Measurements from ENCODE around the gene CCT6B. TPM values are rescaled to one million over a fixed set of nuclear protein-coding genes. Genes with fewer than 3 reads are reported as not detected.
A peak's percentile ranks its signal among the peaks of the same experiment; 100 is the strongest.

The CCT6B gene
- total RNA-seq, 1 donor: 6.2 TPM

DNA sequence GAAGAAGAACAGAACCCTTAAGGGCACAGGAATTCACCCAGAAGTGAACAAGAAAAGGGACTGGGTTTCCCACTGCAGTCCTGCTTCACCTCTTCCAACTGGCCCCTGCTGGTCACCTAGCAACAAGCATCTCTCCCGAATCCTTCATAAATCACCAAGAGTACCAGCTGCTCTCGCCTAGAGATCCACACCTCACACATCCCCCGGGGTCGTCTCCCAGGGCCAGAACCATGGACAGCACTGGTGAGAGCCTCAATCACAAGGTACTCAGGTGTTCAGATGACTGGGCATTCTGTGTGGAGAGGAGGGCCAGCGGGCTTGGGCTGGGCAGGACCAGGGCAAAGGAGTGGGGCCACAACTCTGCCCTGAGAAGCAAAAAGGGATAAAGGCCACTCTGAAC, 65.9 kb downstream of the CCT6B start:
- no peak for DNase-seq (ENCODE audit: insufficient read length, low spot score, missing footprints)
- TF ChIP-seq, protein P1, sequence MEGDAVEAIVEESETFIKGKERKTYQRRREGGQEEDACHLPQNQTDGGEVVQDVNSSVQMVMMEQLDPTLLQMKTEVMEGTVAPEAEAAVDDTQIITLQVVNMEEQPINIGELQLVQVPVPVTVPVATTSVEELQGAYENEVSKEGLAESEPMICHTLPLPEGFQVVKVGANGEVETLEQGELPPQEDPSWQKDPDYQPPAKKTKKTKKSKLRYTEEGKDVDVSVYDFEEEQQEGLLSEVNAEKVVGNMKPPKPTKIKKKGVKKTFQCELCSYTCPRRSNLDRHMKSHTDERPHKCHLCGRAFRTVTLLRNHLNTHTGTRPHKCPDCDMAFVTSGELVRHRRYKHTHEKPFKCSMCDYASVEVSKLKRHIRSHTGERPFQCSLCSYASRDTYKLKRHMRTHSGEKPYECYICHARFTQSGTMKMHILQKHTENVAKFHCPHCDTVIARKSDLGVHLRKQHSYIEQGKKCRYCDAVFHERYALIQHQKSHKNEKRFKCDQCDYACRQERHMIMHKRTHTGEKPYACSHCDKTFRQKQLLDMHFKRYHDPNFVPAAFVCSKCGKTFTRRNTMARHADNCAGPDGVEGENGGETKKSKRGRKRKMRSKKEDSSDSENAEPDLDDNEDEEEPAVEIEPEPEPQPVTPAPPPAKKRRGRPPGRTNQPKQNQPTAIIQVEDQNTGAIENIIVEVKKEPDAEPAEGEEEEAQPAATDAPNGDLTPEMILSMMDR (IDR thresholded peaks at IDR 0.05; ENCODE audit: extremely low read depth, low read depth, low read length): no peak
- no peaks in the 10 kb centered on the region for H3K79me2 ChIP-seq (ENCODE audit: insufficient read depth, low read length)

DNA sequence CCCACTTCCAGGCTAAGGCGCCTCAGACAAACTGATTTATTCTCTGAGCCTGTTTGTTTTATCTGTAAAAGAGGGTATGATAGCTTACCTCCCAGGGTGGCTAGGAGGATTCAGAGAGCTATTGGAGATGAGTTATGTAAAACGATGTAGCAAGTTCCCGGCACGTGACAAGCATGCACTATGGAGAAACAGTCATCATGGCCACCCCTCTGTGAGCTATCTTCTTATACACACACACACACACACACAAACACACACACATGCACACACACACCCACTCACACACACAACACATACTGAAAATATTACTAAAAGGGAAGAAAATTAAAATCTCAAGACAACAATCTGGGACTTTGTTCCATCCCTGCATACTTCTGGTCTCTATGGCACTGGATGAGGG, 66.3 kb downstream of the CCT6B start:
- TF ChIP-seq, protein P1 (IDR thresholded peaks at IDR 0.05; ENCODE audit: extremely low read depth, low read depth, low read length): no peak
- H3K79me2 ChIP-seq (ENCODE audit: insufficient read depth, low read length): no peaks in the 10 kb centered on the region
- no peak for DNase-seq (ENCODE audit: insufficient read length, low spot score, missing footprints)

More for the DNA sequence above, 65.9 kb downstream of the CCT6B start:
- Histone ChIP-seq H3K4me1 (ENCODE audit: insufficient read depth, low read length) (no peaks in the 10 kb centered on the region), H4K20me1 (ENCODE audit: insufficient read depth, low read length) (no peaks in the 10 kb centered on the region), H3K27me3 (ENCODE audit: insufficient read depth, low read length) (no peaks in the 10 kb centered on the region), H2AFZ (ENCODE audit: low read length) (no peak overlapping the region), H3K4me2 (ENCODE audit: insufficient read depth, low read length) (no peak overlapping the region), H3K27ac (ENCODE audit: low read depth, low read length) (no peak overlapping the region), H3K9me3 (ENCODE audit: low read depth, low read length) (no peaks in the 10 kb centered on the region), H3K4me3 (ENCODE audit: insufficient read depth, low read length) (no peak overlapping the region), H3K36me3 (ENCODE audit: insufficient read depth, low read length) (no peaks in the 10 kb centered on the region)

GRCh38 chr17:34892461-34893249, 68.6 kb downstream of the CCT6B start:
- Histone ChIP-seq H3K27me3 (ENCODE audit: insufficient read depth, low read length) (no peaks in the 10 kb centered on the region), H4K20me1 (ENCODE audit: insufficient read depth, low read length) (no peaks in the 10 kb centered on the region), H3K36me3 (ENCODE audit: insufficient read depth, low read length) (no peaks in the 10 kb centered on the region), H3K4me1 (ENCODE audit: insufficient read depth, low read length) (no peaks in the 10 kb centered on the region), H3K4me3 (ENCODE audit: insufficient read depth, low read length) (no peak overlapping the region), H3K27ac (ENCODE audit: low read depth, low read length) (no peak overlapping the region), H3K4me2 (ENCODE audit: insufficient read depth, low read length) (no peak overlapping the region), H2AFZ (ENCODE audit: low read length) (no peak overlapping the region), H3K79me2 (ENCODE audit: insufficient read depth, low read length) (no peaks in the 10 kb centered on the region), H3K9me3 (ENCODE audit: low read depth, low read length) (no peaks in the 10 kb centered on the region)
- TF ChIP-seq, protein P1 (IDR thresholded peaks at IDR 0.05; ENCODE audit: extremely low read depth, low read depth, low read length): peak; percentile 40
- no peak for DNase-seq (ENCODE audit: insufficient read length, low spot score, missing footprints)

More for the DNA sequence above, 66.3 kb downstream of the CCT6B start:
- Histone ChIP-seq H3K4me3 (ENCODE audit: insufficient read depth, low read length) (no peak overlapping the region), H3K27me3 (ENCODE audit: insufficient read depth, low read length) (no peaks in the 10 kb centered on the region), H3K4me1 (ENCODE audit: insufficient read depth, low read length) (no peaks in the 10 kb centered on the region), H3K36me3 (ENCODE audit: insufficient read depth, low read length) (no peaks in the 10 kb centered on the region), H3K27ac (ENCODE audit: low read depth, low read length) (no peak overlapping the region), H3K4me2 (ENCODE audit: insufficient read depth, low read length) (no peak overlapping the region), H4K20me1 (ENCODE audit: insufficient read depth, low read length) (no peaks in the 10 kb centered on the region), H2AFZ (ENCODE audit: low read length) (no peak overlapping the region), H3K9me3 (ENCODE audit: low read depth, low read length) (no peaks in the 10 kb centered on the region)

DNA sequence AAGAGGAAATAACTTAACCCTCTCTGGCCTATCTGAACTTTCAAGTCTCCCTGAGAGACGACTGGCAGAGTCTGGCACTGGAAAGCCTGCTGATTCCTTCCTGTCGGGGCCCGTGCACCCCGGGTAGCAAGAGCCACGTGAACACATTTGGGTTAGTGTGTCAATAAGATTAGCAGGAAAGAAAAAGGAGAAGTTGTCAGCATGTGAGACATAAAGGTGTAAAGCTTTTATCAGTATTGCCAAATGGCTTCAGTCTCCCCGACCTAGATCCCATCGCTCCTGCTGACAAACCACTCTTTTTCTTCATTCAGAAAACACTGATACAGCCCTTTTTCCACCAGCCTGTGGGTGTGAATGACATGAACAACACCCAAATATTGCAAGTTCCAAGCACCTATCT, 74.4 kb downstream of the CCT6B start:
- Histone ChIP-seq H3K4me3 (ENCODE audit: insufficient read depth, low read length) (no peak overlapping the region), H3K9me3 (ENCODE audit: low read depth, low read length) (no peaks in the 10 kb centered on the region), H4K20me1 (ENCODE audit: insufficient read depth, low read length) (no peaks in the 10 kb centered on the region), H3K4me2 (ENCODE audit: insufficient read depth, low read length) (no peak overlapping the region), H3K27ac (ENCODE audit: low read depth, low read length) (no peak overlapping the region), H3K27me3 (ENCODE audit: insufficient read depth, low read length) (no peaks in the 10 kb centered on the region), H3K4me1 (ENCODE audit: insufficient read depth, low read length) (no peaks in the 10 kb centered on the region), H2AFZ (ENCODE audit: low read length) (no peak overlapping the region), H3K79me2 (ENCODE audit: insufficient read depth, low read length) (no peaks in the 10 kb centered on the region), H3K36me3 (ENCODE audit: insufficient read depth, low read length) (no peaks in the 10 kb centered on the region)
- TF ChIP-seq, protein P1 (IDR thresholded peaks at IDR 0.05; ENCODE audit: extremely low read depth, low read depth, low read length): no peak
- no peak for DNase-seq (ENCODE audit: insufficient read length, low spot score, missing footprints)
